Testis (tissue), 3 donors: ENCODE measurements around the gene RASGRF1. TPM values are rescaled to one million over a fixed set of nuclear protein-coding genes. Genes with fewer than 3 reads are reported as not detected.

ENCODE experiments used
- DNase-seq: peaks from one replicate; pipeline ENCODE4 v3.0.0-alpha.2; 2019
- H3K27ac ChIP-seq, 2 donors: fragments of 200-600 bp; sonication (generic); one replicate each; pipeline ENCODE4 v1.5.1; 2019
- H3K27me3 ChIP-seq: fragments of 200-600 bp; sonication (generic); one replicate; pipeline ENCODE4 v1.5.1; 2019
- H3K36me3 ChIP-seq: fragments of 200-600 bp; sonication (generic); one replicate; pipeline ENCODE4 v1.5.1; 2017; ENCODE audit warnings: low read depth; ENCODE audit errors: missing control alignments
- H3K4me1 ChIP-seq: fragments of 200-600 bp; sonication (generic); one replicate; pipeline ENCODE4 v1.5.1; 2019
- H3K4me3 ChIP-seq, 2 donors: fragments of 200-600 bp; sonication (generic); one replicate each; pipeline ENCODE4 v1.5.1; 2017 to 2019
- H3K9me3 ChIP-seq: fragments of 200-600 bp; sonication (generic); one replicate; pipeline ENCODE4 v1.5.1; 2017
- CTCF ChIP-seq, 3 experiments: fragments of 450-650 bp in 2 of 3; fragments of 200-600 bp in 1 of 3; sonication (generic) in 1 of 3; IDR thresholded peaks; one replicate each; pipeline ENCODE4 v1.5.1; 2016 to 2019; ENCODE audit warnings: antibody characterized with exemption in 3 of 3, mild to moderate bottlenecking in 2 of 3, moderate library complexity in 1 of 3
- POLR2A ChIP-seq: fragments of 450-650 bp; IDR thresholded peaks from one replicate; pipeline ENCODE4 v1.6.1; 2017; ENCODE audit warnings: antibody characterized with exemption, mild to moderate bottlenecking, moderate library complexity
- WGBS, 2 donors: methylation state at CpG; one replicate each; pipeline ENCODE4 v1.1.5; 2018; 5-methylcytosine and 5-hydroxymethylcytosine counted together
- intact Hi-C: fragments of 100-400 bp; cut with DNase I; formaldehyde crosslinking; loops from one replicate; pipeline ENCODE4 v1.15.1; 2023; ENCODE audit warnings: low total_unique reads
- polyA plus RNA-seq: library from polyadenylated mRNA; stranded (reverse); fragments of 350-450 nt; fragmentation: Illumina TruSeq; extraction: RNeasy Lipid Tissue Mini Kit (QIAGEN cat#74804); gene quantifications from one replicate; pipeline ENCODE4 v1.2.3, GENCODE V29; 2014; ENCODE audit warnings: low read depth, low replicate concordance; ENCODE audit not compliant: insufficient read depth
- total RNA-seq, 2 donors: library from RNA; depleted of rRNA; stranded (reverse); fragments of >200 nt; gene quantifications; one replicate each; pipeline ENCODE4 v1.2.3, GENCODE V29; 2016

RASGRF1 gene
- total and polyA plus RNA-seq, 3 donors from 2014 or later, result 2.6 to 3.3 (median 3.1) TPM

GRCh38 chr15:79071901-79072300 is 18.7 kb downstream of the RASGRF1 start:
- intact Hi-C loops, result no loop called here
- 55 to 68% methylated on average over 3 of the region's 3 CpGs for WGBS, 2 donors
- TF ChIP-seq POLR2A (no peak), CTCF (IDR thresholded peaks at IDR 0.05) (no peak)
- no peak overlapping the region for H3K27ac ChIP-seq
- no peaks in the 10 kb centered on the region for H3K9me3 ChIP-seq
- no peaks in the 10 kb centered on the region for H3K27me3 ChIP-seq
- peak; percentile 48 for DNase-seq
- no peak overlapping the region for H3K4me3 ChIP-seq
- H3K4me1 ChIP-seq, result peaks cover 6% of the 10 kb centered on the region
- H3K36me3 ChIP-seq, result no peaks in the 10 kb centered on the region

GRCh38 chr15:79068790-79069189 is 21.8 kb downstream of the RASGRF1 start:
- H3K4me3 ChIP-seq, result no peak overlapping the region
- H3K9me3 ChIP-seq, result no peaks in the 10 kb centered on the region
- H3K4me1 ChIP-seq, result peaks cover 6% of the 10 kb centered on the region
- DNase-seq, result no peak
- no peaks in the 10 kb centered on the region for H3K27me3 ChIP-seq
- intact Hi-C loops, result no loop called here
- no peak overlapping the region for H3K27ac ChIP-seq
- 91 to 94% methylated on average over 2 of the region's 2 CpGs for WGBS, 2 donors
- no peaks in the 10 kb centered on the region for H3K36me3 ChIP-seq
- TF ChIP-seq CTCF (IDR thresholded peaks at IDR 0.05), result no peak
- TF ChIP-seq POLR2A, result no peak

- Histone ChIP-seq H3K27ac (peak overlapping the region in 1 of 2 donors; percentile 36), H3K27me3 (no peaks in the 10 kb centered on the region), H3K9me3 (no peaks in the 10 kb centered on the region), H3K4me1 (peaks cover 6% of the 10 kb centered on the region), H3K4me3 (no peak overlapping the region), H3K36me3 (no peaks in the 10 kb centered on the region)
- no peak for DNase-seq
- WGBS, 2 donors, result 75 to 83% methylated on average over 3 of the region's 3 CpGs
- intact Hi-C loops, result no loop called here
- no peak for TF ChIP-seq CTCF (IDR thresholded peaks at IDR 0.05)
- TF ChIP-seq POLR2A, result no peak
Measured at GRCh38 chr15:79067969-79068368, 22.6 kb downstream of the RASGRF1 start.

GRCh38 chr15:79067072-79067833 is 23.3 kb downstream of the RASGRF1 start:
- peak; percentile 42 for DNase-seq
- no peaks in the 10 kb centered on the region for H3K27me3 ChIP-seq
- no peak for TF ChIP-seq CTCF (IDR thresholded peaks at IDR 0.05)
- no peak for TF ChIP-seq POLR2A
- H3K9me3 ChIP-seq, result no peaks in the 10 kb centered on the region
- H3K36me3 ChIP-seq, result no peaks in the 10 kb centered on the region
- no peak overlapping the region for H3K4me3 ChIP-seq
- peak overlapping the region in 1 of 2 donors; percentile 36 for H3K27ac ChIP-seq
- 56 to 62% methylated on average over 5 to 8 of the region's 8 CpGs for WGBS, 2 donors
- intact Hi-C loops, result no loop called here
- peaks cover 6% of the 10 kb centered on the region for H3K4me1 ChIP-seq
